Measurements from ENCODE around the gene CTNNA3. TPM values are rescaled to one million over a fixed set of nuclear protein-coding genes. Genes with fewer than 3 reads are reported as not detected.

CTNNA3 gene
- total RNA-seq, 1 experiment from 2014 or later: not detected

GRCh38 chr10:66463611-66464010 lies 1232.4 kb downstream of the CTNNA3 start:
- BruUV-seq (replicated peaks): no TSS peak
- Mint-ChIP-seq H3K4me3 (ENCODE audit: low read depth, unreplicated experiment) (no peak overlapping the region), H3K4me1 (ENCODE audit: low read depth, unreplicated experiment) (no peaks in the 10 kb centered on the region), H3K27me3 (ENCODE audit: unreplicated experiment) (no peaks in the 10 kb centered on the region), H3K9me3 (ENCODE audit: low read depth, unreplicated experiment) (peaks cover 16% of the 10 kb centered on the region), H3K27ac (ENCODE audit: unreplicated experiment) (no peak overlapping the region), H3K36me3 (ENCODE audit: insufficient read depth, unreplicated experiment) (no peaks in the 10 kb centered on the region)
- CTCF ChIA-PET: no interaction called here
- no peak for TF ChIP-seq CTCF (IDR thresholded peaks at IDR 0.05; ENCODE audit: unreplicated experiment)
- intact Hi-C loops (cut with micrococcal nuclease; ENCODE audit: unreplicated experiment): no loop called here
- DNase-seq: no peak

- Mint-ChIP-seq H3K27ac (ENCODE audit: unreplicated experiment) (no peak overlapping the region), H3K27me3 (ENCODE audit: unreplicated experiment) (no peaks in the 10 kb centered on the region), H3K36me3 (ENCODE audit: insufficient read depth, unreplicated experiment) (no peaks in the 10 kb centered on the region), H3K4me3 (ENCODE audit: low read depth, unreplicated experiment) (no peak overlapping the region), H3K4me1 (ENCODE audit: low read depth, unreplicated experiment) (no peaks in the 10 kb centered on the region), H3K9me3 (ENCODE audit: low read depth, unreplicated experiment) (peaks cover 10% of the 10 kb centered on the region)
- intact Hi-C loops (cut with micrococcal nuclease; ENCODE audit: unreplicated experiment): no loop called here
- TF ChIP-seq CTCF (IDR thresholded peaks at IDR 0.05; ENCODE audit: unreplicated experiment): no peak
- no TSS peak for BruUV-seq (replicated peaks)
- CTCF ChIA-PET: no interaction called here
- DNase-seq: no peak
These were observed 1238.4 kb downstream of the CTNNA3 start for GRCh38 chr10:66457629-66458028.

- intact Hi-C loops (cut with micrococcal nuclease; ENCODE audit: unreplicated experiment): no loop called here
- CTCF ChIA-PET: no interaction called here
- no TSS peak for BruUV-seq (replicated peaks)
These were observed 1240.7 kb downstream of the CTNNA3 start for GRCh38 chr10:66455304-66455703.

GRCh38 chr10:66440568-66440967 lies 1255.4 kb downstream of the CTNNA3 start:
- peaks cover 22% of the 10 kb centered on the region for H3K9me3 Mint-ChIP-seq (ENCODE audit: low read depth, unreplicated experiment)
- CTCF ChIA-PET: no interaction called here
- intact Hi-C loops (cut with micrococcal nuclease; ENCODE audit: unreplicated experiment): no loop called here
- H3K36me3 Mint-ChIP-seq (ENCODE audit: insufficient read depth, unreplicated experiment): no peaks in the 10 kb centered on the region
- H3K4me1 Mint-ChIP-seq (ENCODE audit: low read depth, unreplicated experiment): no peaks in the 10 kb centered on the region
- no peaks in the 10 kb centered on the region for H3K27me3 Mint-ChIP-seq (ENCODE audit: unreplicated experiment)
- DNase-seq: no peak
- no peak overlapping the region for H3K4me3 Mint-ChIP-seq (ENCODE audit: low read depth, unreplicated experiment)
- no TSS peak for BruUV-seq (replicated peaks)
- no peak overlapping the region for H3K27ac Mint-ChIP-seq (ENCODE audit: unreplicated experiment)
- no peak for TF ChIP-seq CTCF (IDR thresholded peaks at IDR 0.05; ENCODE audit: unreplicated experiment)

More at GRCh38 chr10:66455304-66455703, 1240.7 kb downstream of the CTNNA3 start:
- Mint-ChIP-seq H3K36me3 (ENCODE audit: insufficient read depth, unreplicated experiment) (no peaks in the 10 kb centered on the region), H3K9me3 (ENCODE audit: low read depth, unreplicated experiment) (peaks cover 12% of the 10 kb centered on the region), H3K4me1 (ENCODE audit: low read depth, unreplicated experiment) (no peaks in the 10 kb centered on the region), H3K27ac (ENCODE audit: unreplicated experiment) (no peak overlapping the region), H3K27me3 (ENCODE audit: unreplicated experiment) (no peaks in the 10 kb centered on the region), H3K4me3 (ENCODE audit: low read depth, unreplicated experiment) (no peak overlapping the region)
- no peak for TF ChIP-seq CTCF (IDR thresholded peaks at IDR 0.05; ENCODE audit: unreplicated experiment)
- no peak for DNase-seq
